LNCAP (cell line): ENCODE results near the gene HEATR1.

ENCODE experiments used
- CTCF ChIP-seq: fragments of 450-650 bp; IDR thresholded peaks from 2 replicates; pipeline ENCODE4 v1.5.1; 2017; ENCODE audit warnings: mild to moderate bottlenecking

Gene HEATR1

GRCh38 chr1:236518322-236518721 lies 86.0 kb downstream of the HEATR1 start:
- TF ChIP-seq CTCF = no peak

GRCh38 chr1:236516929-236517704 lies 87.2 kb downstream of the HEATR1 start:
- no peak for TF ChIP-seq CTCF

- TF ChIP-seq CTCF = no peak
Observed at GRCh38 chr1:236515443-236515958, 88.8 kb downstream of the HEATR1 start.

- TF ChIP-seq CTCF = no peak
Observed at GRCh38 chr1:236514703-236515442, 89.4 kb downstream of the HEATR1 start.

GRCh38 chr1:236511735-236512418 lies 92.4 kb downstream of the HEATR1 start:
- no peak for TF ChIP-seq CTCF

- TF ChIP-seq CTCF = no peak
Observed at GRCh38 chr1:236509647-236510401, 94.5 kb downstream of the HEATR1 start.

GRCh38 chr1:236509203-236509602 lies 95.1 kb downstream of the HEATR1 start:
- no peak for TF ChIP-seq CTCF
